ENCODE data around the gene SLC16A6.

- TF ChIP-seq CTCF (IDR thresholded peaks at IDR 0.05 in 2 of 3, conservative IDR thresholded peaks at IDR 0.05 in 1 of 3; ENCODE audit: borderline replicate concordance in 1 of 3, insufficient read depth in 1 of 3, low read depth in 2 of 3, low read length in 2 of 3) (no peak), POLR2A (IDR thresholded peaks at IDR 0.05; ENCODE audit: borderline replicate concordance, extremely low read depth, insufficient read depth, insufficient read length) (no peak)
Observed at GRCh38 chr17:68317458-68317857, 26.5 kb upstream of the SLC16A6 start.
